ENCODE measurements around the gene TPM3.

Gene TPM3

GRCh38 chr1:154182344-154183045 lies 9.4 kb downstream of the TPM3 start (continued):
- no peak for TF ChIP-seq POU6F1 (CRISPR knock-in tag; IDR thresholded peaks at IDR 0.05; ENCODE audit: borderline replicate concordance, low read depth)
- TF ChIP-seq SNAI2 (CRISPR knock-in tag; IDR thresholded peaks at IDR 0.05) = no peak
- TF ChIP-seq PPARA (CRISPR knock-in tag; IDR thresholded peaks at IDR 0.05; ENCODE audit: borderline replicate concordance) = no peak

GRCh38 chr1:154181944-154182343 lies 10.0 kb downstream of the TPM3 start:
- TF ChIP-seq CSDC2 (CRISPR knock-in tag; IDR thresholded peaks at IDR 0.05) = no peak
- TF ChIP-seq TSHZ2 (CRISPR knock-in tag; IDR thresholded peaks at IDR 0.05) = no peak
- no peak for TF ChIP-seq CSRNP3 (CRISPR knock-in tag; IDR thresholded peaks at IDR 0.05)
- TF ChIP-seq TOX (CRISPR knock-in tag; IDR thresholded peaks at IDR 0.05; ENCODE audit: borderline replicate concordance) = no peak
- no peak for TF ChIP-seq SNAI2 (CRISPR knock-in tag; IDR thresholded peaks at IDR 0.05)
- ATAC-seq = no peak

- no peak for TF ChIP-seq ISL1 (CRISPR knock-in tag; IDR thresholded peaks at IDR 0.05)
- TF ChIP-seq ARNTL (CRISPR knock-in tag; IDR thresholded peaks at IDR 0.05; ENCODE audit: borderline replicate concordance, low read depth) = no peak
- TF ChIP-seq TOX (CRISPR knock-in tag; IDR thresholded peaks at IDR 0.05; ENCODE audit: borderline replicate concordance) = no peak
- no peak for TF ChIP-seq CSRNP3 (CRISPR knock-in tag; IDR thresholded peaks at IDR 0.05)
- no peak for TF ChIP-seq RARB (CRISPR knock-in tag; IDR thresholded peaks at IDR 0.05)
- TF ChIP-seq POU6F1 (CRISPR knock-in tag; IDR thresholded peaks at IDR 0.05; ENCODE audit: borderline replicate concordance, low read depth) = no peak
- no peak for TF ChIP-seq SNAI2 (CRISPR knock-in tag; IDR thresholded peaks at IDR 0.05)
- no peak for TF ChIP-seq PATZ1 (CRISPR knock-in tag; IDR thresholded peaks at IDR 0.05; ENCODE audit: borderline replicate concordance)
- no peak for ATAC-seq
Observed at GRCh38 chr1:154179946-154180687, 11.8 kb downstream of the TPM3 start.

Data from SK-N-SH treated with all-trans-retinoic acid at 6 μM for 48 hours (cell line).